BJ (cell line): ENCODE results near the gene CALHM1. TPM values are rescaled to one million over a fixed set of nuclear protein-coding genes. Genes with fewer than 3 reads are reported as not detected.

Experiments used
- CTCF ChIA-PET: fragments of 350-600 bp; formaldehyde crosslinking; extraction: SDS; loops from one replicate; lab custom pipeline; 2021; ENCODE audit warnings: antibody characterized with exemption, inconsistent platforms; lab: Yijun Ruan, JAX
- POLR2A ChIA-PET: fragments of 300-600 bp; sonication (Branson Sonifier 250); formaldehyde crosslinking; extraction: SDS; loops from one replicate; lab custom pipeline; 2021; ENCODE audit warnings: antibody characterized with exemption; lab: Charles Lee
- DNase-seq: peaks from one replicate; pipeline ENCODE4 v3.0.0-alpha.2; 2011; ENCODE audit warnings: low read depth
- H3K27me3 ChIP-seq: 2 replicates; pipeline ENCODE4 v1.6.0; 2011; ENCODE audit warnings: low read length; ENCODE audit not compliant: control insufficient read depth, insufficient read depth
- H3K36me3 ChIP-seq: 2 replicates; pipeline ENCODE4 v1.5.1; 2011; ENCODE audit warnings: low read length; ENCODE audit not compliant: control insufficient read depth, insufficient read depth
- H3K4me3 ChIP-seq: 2 replicates; pipeline ENCODE4 v1.5.1; 2011; ENCODE audit warnings: low read depth, mild to moderate bottlenecking, control low read depth, low read length
- polyA plus RNA-seq: library from polyadenylated mRNA; depleted of rRNA; stranded (reverse); fragments of >200 nt; gene quantifications from 2 replicates; pipeline ENCODE4 v1.2.3, GENCODE V29; 2011
- TF ChIP-seq, protein P1 (sequence below): IDR thresholded peaks from 2 replicates; pipeline ENCODE4 v1.5.1; 2011; ENCODE audit warnings: low read depth, mild to moderate bottlenecking, control low read depth, inconsistent platforms, low read length, moderate library complexity; ENCODE audit not compliant: insufficient read depth

Gene CALHM1
- polyA plus RNA-seq, 1 experiment, result not detected

DNA sequence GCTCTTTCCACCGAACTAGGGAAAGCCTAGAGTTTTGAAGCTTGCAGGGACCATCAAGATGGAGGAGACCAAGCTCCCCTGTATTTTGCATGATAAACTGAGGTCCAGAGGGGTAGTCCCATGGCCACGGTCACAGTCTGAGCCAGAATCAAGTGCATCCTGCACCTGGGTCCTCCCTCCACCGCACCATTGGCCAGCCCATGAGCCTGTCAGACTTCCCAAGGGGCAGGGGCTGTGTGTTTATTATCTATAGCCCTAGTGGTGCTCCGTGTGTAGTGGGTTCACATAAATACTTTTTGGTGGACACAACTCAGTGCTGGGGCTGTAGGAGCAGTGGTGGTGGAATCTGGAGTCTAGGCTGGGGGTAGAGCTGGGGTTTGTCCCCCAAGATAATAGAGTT lies 16.7 kb upstream of the CALHM1 start:
- ChIA-PET CTCF (interaction anchor here (3.6 kb wide), 1 partner anchor 10 kb away, joined by 19 read pairs; no protein-coding TSS in a partner anchor), POLR2A (no interaction called here)
- DNase-seq, result no peak
- TF ChIP-seq, protein P1, sequence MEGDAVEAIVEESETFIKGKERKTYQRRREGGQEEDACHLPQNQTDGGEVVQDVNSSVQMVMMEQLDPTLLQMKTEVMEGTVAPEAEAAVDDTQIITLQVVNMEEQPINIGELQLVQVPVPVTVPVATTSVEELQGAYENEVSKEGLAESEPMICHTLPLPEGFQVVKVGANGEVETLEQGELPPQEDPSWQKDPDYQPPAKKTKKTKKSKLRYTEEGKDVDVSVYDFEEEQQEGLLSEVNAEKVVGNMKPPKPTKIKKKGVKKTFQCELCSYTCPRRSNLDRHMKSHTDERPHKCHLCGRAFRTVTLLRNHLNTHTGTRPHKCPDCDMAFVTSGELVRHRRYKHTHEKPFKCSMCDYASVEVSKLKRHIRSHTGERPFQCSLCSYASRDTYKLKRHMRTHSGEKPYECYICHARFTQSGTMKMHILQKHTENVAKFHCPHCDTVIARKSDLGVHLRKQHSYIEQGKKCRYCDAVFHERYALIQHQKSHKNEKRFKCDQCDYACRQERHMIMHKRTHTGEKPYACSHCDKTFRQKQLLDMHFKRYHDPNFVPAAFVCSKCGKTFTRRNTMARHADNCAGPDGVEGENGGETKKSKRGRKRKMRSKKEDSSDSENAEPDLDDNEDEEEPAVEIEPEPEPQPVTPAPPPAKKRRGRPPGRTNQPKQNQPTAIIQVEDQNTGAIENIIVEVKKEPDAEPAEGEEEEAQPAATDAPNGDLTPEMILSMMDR, result no peak
- Histone ChIP-seq H3K27me3 (no peaks in the 10 kb centered on the region), H3K36me3 (no peaks in the 10 kb centered on the region), H3K4me3 (no peak overlapping the region)

DNA sequence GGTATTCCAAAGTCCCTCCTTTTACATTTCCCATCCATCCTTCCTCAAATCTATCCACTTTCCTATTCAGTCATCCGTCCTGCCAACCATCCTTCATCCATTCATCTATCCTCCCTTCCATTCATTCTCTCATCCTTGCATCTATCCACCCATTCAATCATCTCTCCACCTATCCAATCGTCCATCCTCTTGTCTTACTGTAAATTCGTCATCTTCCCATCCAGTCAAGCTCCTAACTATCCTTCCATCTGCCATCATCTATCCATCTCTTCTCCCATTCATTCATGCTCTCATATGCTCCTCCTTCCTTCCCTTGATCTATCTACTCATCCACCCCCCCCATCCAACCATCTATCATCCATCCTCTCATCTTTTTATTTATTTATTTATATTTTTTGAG lies 15.4 kb upstream of the CALHM1 start:
- TF ChIP-seq, protein P1, result no peak
- ChIA-PET CTCF (interaction anchor here (3.6 kb wide), 1 partner anchor 12 kb away, joined by 19 read pairs; no protein-coding TSS in a partner anchor), POLR2A (no interaction called here)
- no peak for DNase-seq
- Histone ChIP-seq H3K27me3 (no peaks in the 10 kb centered on the region; the same call in 1 of the 2 replicates), H3K4me3 (no peak overlapping the region), H3K36me3 (no peaks in the 10 kb centered on the region)

DNA sequence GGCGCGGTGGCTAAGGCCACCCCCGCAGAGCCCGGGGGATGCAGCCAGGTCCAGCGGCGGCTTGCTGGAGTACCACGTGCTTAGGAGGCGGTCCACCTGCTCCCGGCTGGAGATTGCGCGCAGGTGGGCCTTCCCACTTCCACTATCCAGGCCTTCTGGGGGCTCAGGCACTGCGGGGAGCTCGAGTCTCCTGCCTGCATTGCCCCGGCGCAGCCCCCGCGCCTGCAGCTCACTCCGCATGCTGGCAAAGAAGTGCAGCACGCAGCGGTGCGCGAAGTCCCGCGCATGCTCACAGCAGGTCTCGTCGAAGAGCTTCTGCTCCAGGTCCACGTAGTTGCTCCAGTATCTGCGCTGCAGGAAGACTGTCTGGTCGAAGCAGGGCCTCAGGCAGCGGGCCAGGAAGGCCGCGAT lies 14.6 kb upstream of the CALHM1 start:
- TF ChIP-seq, protein P1, result no peak
- CTCF ChIA-PET, result interaction anchor here (1.6 kb wide), 1 partner anchor 12 kb away, joined by 5 read pairs; no protein-coding TSS in a partner anchor

DNA sequence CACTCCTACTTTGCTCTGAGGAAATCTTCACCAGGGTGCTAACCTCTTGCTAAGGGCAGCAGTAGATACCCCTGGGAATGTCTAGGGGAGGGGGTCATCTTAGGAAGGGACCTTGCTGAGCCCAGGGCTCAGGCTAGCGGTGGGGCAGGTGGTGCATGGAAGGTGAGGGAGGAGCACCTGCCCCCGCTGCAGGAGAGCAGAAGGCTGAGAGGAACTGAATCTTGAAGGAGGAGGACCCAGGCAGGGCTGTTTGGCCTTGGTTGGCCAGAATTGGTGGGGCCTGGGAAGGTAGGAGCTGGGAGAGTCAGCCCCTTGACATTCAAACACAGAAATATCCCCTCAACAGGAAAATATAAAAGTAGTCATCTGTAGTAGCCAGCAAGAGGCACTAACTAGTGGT lies 13.3 kb upstream of the CALHM1 start:
- TF ChIP-seq, protein P1, result no peak
- Histone ChIP-seq H3K4me3 (no peak overlapping the region), H3K27me3 (peaks cover 1% of the 10 kb centered on the region; the same call in 1 of the 2 replicates), H3K36me3 (no peaks in the 10 kb centered on the region)
- ChIA-PET CTCF (interaction anchor here (1.0 to 1.9 kb wide), 5 partner anchors 9 to 56 kb away, joined by 3 to 9 read pairs (median 3); no protein-coding TSS in a partner anchor), POLR2A (no interaction called here)
- DNase-seq, result no peak

More for the DNA sequence above, 14.6 kb upstream of the CALHM1 start:
- no peak overlapping the region for H3K4me3 ChIP-seq
- no peak for DNase-seq
- POLR2A ChIA-PET, result no interaction called here
- peaks cover under 1% of the 10 kb centered on the region; the same call in 1 of the 2 replicates for H3K27me3 ChIP-seq
- no peaks in the 10 kb centered on the region for H3K36me3 ChIP-seq

DNA sequence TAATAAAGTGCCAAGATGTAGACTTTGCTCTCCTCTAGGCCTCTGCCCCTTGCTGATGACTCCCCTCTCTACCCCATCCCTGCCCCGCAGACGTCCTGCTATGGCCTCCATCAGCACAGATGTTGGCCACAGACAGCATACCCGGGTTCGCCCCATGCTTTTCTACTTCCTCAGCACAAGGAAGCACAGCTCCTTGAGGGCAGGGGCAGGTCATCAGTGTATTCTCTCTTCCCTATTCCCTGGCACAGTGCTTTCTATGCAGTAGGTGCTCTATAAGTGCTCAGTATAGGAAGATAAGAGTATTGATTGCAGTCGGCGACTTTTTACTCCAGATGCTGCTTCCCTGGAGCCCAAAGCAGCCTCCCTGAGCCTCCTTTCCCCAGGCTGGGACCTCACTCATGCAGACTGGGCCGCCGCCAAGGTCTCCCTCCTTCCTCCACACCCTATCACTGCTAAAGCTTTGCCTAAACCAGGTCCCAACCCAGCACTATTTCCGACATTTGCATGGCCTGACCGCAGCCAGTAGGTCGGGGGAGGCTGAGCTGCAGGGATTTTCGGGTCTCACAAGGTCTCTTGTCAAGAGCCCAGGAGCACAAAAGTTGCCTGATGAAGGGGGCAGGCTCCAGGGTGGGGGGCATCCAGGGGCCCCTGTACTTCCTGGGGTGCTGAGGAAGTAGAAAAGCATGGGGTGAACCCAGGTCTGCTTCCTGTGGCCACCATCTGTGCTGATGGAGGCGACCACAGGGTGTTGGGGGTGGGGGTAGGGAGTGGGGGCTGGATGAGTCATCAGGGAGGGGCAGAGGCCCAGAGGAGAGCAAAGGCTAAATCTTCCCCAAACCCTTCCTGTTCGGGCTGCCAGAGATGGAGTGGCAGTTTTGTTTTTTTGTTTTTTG lies 12.3 kb upstream of the CALHM1 start:
- no peak for DNase-seq
- ChIA-PET CTCF (interaction anchor here (0.8 to 1.9 kb wide), 5 partner anchors 10 to 55 kb away, joined by 3 to 9 read pairs (median 3); no protein-coding TSS in a partner anchor), POLR2A (no interaction called here)
- TF ChIP-seq, protein P1, result no peak
- Histone ChIP-seq H3K27me3 (peaks cover 1% of the 10 kb centered on the region; the same call in 1 of the 2 replicates), H3K4me3 (no peak overlapping the region), H3K36me3 (no peaks in the 10 kb centered on the region)
